Suppressor macrophage (primary cell): ENCODE data around the gene CMAS.
"Not testable (repeated sequence)": the region's sequence is repeated elsewhere in the genome, so short reads cannot be mapped to it uniquely, and the experiment has no call there.

Source experiments
- DNase-seq, 4 experiments: peaks; one replicate each; pipeline ENCODE4 v3.0.0-alpha.2; 2020 to 2022
- total RNA-seq, 17 experiments: gene quantifications; one replicate each; lab custom pipeline; 2026; ENCODE audit warnings: mixed read lengths in 6 of 17, inconsistent platforms in 3 of 17; lab: John Stamatoyannopoulos, UW

Gene CMAS
- total RNA-seq: 12.5 to 66.9 (median 42.4) reads per million in 17 experiments

DNA sequence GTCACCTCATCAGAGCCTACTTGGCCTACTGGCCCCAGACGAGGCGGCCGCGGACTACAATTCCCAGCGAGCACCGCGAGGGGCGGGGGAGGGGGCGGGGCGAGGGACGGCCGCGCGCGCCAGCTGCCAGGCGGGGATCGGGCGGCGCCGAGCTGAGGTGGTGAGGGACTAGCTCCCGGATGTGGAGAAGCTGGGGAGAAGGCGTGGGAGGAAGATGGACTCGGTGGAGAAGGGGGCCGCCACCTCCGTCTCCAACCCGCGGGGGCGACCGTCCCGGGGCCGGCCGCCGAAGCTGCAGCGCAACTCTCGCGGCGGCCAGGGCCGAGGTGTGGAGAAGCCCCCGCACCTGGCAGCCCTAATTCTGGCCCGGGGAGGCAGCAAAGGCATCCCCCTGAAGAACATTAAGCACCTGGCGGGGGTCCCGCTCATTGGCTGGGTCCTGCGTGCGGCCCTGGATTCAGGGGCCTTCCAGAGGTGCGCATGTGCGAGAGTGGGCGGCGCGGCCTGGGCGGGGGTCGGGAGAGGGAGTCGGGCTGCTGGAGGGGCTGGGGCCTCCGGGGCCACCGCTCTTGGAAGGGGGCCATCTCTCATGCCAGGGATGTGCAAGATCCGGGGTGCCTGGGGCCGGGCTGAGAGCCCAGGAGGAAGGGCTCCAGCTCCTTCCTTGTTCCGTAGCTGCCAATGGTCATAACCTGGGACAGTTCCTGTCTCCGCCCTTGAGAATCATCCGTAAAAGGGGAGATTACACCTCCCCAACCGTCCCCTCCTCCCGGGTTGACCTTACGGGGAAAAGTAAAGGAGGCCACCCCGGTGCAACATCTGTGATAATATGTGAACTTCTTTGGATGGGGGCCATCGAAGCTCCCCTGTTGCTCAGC is at the start of gene CMAS:
Gene CMAS, plus strand, starts transcription at position 129 of the 878 bp plus-strand sequence. Its CDS starts 86 bp downstream, at position 215.
- DNase-seq: peak; percentile 77 to 92 (median 88)

DNA sequence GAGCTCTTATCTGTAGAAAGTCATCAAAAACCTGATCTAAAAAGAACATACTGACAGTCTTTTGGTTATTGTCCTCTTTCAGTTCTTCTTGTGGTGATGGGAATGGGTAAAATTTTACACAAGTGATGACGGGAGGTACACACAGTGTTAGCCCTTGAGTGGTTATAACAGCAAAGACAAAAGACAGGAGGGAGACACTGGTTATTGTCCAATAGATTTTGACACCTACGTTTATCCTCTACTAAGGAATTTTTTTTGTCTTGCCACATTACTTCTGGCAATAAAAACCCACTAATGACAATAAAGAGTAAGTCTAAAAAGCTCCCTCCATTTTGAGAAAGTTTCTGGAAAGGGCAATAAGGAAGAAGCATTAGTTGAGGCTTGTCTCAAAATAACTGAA is 47.7 kb upstream of the CMAS start:
- DNase-seq: no peak

DNA sequence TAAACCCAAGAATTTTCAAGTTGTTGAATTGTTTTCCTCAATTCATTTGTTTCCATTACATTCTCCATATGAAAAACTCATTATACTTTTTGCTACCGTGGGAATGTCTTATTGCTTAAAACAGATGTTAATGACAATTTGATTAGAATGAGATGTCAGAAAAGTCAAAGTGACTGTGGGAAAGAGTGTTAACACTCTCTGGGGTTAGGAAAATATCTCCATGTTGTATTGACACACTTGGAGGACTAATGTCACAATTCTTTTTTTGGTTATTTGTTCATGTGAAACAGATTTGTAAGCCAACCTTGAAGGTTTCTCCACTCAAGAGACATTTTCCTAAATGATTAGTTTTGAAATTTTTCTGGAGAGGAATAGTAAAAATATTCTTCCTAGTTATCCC is 47.2 kb upstream of the CMAS start:
- DNase-seq: no peak

DNA sequence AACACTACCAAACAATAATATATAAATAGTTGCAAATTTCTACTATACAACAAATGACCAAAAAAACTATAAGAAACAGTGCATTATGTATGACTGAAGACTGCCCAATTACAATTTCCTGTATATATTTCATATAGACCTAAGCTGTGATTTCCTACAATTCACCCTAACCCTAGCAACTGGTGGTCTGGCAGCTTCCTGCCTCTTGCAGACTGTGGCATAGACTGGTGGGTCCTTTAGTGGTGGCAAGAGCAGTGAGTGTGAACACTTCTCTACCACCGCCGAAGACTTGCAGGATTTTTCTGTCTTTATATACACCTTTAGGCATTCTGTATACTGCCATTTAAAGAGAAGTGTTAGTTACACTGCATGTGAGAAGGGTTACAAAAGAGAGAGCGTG is 43.6 kb upstream of the CMAS start:
- no peak for DNase-seq

DNA sequence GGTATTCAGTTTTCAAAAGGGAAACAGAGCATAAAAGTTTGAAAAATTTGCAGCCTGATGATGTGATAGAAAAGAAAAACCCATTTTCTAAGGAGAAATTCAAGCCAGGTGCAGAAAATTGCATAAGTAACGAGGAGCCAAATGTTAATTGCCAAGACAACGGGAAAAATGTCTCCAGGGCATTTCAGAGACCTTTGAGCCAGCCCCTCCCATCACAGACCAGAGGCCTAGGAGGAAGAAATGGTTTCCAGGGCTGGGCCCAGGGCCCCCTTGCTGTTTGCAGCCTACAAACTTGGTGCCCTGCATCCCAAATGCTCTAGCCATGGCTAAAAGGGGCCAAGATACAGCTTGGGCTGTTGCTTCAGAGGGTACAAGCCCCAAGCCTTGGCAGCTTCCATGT is 38.2 kb upstream of the CMAS start:
- DNase-seq: not testable (repeated sequence)

DNA sequence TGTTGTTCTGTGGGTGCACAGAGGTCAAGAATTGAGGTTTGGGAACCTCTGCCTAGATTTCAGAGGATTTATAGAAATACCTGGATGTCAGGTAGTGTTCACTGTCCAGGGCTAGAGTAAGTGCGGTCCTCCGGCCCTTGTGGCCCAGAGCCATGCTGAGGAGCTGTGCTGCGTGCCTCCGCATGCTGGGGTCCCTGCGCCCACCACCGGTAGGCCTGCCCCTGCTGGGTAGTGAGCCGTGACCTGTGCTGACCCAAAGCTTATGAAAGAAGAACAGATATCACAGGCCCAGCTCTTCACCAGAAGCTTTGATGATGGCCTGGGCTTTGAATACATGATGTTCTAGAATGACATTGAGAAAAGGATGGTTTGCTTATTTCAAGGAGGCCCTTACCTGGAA is 37.8 kb upstream of the CMAS start:
- no peak for DNase-seq

DNA sequence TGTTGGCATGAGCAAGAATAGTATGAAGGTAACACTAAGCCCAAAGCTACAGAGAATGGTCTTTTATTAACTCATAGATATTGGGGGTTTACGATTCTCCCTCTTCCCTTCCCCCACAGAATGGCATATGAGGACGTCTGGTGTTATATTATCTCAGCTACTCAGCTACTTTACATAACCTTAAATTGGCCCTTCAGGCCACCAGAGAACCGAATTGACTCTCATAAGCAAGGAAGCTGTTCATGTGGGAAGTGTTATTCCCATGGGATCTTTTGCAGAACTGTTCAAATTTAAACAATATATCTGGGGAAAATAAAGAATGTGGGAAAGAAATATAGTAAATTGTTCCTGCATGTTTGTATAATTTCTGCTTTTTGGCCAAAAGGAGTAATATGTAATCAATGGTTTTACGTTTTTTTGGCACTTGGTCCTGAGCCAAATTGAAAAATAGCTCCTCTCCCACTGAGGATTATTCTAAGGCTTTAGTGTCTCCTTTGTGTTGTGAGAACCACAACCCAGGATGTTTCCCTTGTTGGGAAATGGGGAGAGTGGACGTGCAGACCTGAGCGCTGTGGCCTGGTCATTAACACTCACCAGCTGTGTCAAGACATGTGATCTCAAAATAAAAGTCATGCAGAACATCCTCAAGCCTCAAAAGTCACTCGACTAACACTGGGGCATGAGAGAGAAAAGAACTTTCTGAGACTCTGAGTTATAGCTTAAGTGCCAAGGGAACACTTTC is 31.8 kb upstream of the CMAS start:
- DNase-seq: no peak

DNA sequence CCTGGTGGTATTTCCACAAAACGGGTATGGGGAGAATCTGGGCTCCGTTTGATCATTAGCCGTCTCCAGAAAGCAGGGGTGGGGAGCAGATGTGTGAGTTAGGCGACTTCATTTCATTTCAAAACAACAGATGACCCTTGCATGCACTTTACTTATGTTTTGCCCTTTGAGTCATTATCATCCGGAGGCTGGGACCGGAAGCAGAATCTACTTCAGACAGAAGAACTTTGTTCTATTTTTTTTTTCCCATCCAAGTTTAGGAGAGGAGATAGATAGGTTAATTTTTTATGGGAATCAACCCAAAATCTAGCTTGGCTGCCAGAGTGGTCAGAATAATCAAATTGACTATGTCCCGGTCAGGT is 31.3 kb upstream of the CMAS start:
- DNase-seq: no peak

DNA sequence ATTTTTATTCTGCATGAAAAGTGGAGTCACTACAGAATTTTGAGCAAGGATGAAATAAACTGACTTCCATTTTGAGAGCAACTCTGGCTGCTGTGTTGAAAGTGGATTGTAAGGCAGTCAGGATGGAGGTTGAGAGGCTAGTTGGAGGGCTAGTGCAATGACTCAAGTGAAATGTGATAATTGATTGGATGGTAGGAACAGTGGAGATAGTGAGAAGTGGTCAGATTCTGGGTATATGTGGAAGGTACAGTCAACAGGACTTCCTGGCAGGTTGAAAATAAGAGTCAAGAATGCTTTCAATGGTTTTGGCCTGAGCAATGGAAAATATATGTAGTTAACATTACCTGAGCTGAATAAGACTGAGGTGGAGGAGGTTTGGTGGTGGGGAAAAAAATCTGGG is 29.0 kb upstream of the CMAS start:
- DNase-seq: no peak

DNA sequence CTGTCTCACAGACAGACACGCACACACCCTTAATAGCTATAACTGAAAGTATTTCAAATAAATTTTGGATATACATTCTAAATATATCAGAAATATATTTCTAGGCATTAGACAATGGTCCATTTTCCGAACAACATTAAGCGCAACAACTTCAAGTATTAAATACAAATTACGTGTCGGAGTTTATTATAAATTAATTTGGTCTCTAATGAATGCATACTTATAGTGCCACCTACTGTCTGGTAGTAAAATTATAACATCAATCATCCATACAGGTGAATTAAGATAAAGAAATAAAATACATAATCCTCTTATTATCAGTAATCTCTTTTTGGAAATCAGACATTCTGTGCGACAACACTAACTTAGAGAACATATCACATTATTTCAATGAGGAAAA is 27.2 kb upstream of the CMAS start:
- peak in 1 of 4 experiments; percentile 35 for DNase-seq

DNA sequence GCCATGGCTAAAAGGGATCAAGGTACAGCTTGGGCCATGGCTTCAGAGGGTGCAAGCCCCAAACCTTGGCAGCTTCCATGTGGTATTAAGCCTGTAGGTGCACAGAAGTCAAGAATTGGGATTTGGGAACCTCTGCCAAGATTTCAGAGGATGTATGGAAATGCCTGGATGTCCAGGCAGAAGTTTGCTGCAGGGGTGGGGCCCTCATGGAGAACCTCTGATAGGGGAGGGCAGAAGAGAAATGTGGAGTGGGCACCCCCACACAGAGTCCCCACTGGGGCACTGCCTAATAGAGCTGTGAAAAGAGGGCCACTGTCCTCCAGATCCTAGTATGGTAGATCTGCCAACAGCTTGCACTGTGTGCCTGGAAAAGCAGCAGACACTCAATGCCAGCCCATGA is 22.5 kb upstream of the CMAS start:
- not testable (repeated sequence) for DNase-seq

DNA sequence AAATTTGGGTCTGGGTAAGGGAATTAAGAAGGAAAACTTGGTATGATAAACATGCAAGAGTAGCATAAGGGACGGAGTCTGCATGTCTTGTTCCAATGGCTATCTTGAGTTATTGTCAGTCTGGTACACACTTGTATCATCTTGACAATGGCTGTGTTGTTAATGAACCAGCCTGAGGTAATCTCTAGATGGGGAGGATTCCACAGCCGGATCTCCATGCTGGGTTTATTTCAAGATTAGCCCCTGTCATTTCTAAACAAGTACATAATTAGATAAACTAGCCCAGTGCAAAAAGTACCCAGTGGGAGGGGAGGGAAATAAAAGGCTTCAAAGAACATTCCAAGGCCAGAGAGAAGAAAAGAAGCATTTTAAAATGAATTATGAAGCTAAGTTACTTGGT is 16.5 kb upstream of the CMAS start:
- no peak for DNase-seq

DNA sequence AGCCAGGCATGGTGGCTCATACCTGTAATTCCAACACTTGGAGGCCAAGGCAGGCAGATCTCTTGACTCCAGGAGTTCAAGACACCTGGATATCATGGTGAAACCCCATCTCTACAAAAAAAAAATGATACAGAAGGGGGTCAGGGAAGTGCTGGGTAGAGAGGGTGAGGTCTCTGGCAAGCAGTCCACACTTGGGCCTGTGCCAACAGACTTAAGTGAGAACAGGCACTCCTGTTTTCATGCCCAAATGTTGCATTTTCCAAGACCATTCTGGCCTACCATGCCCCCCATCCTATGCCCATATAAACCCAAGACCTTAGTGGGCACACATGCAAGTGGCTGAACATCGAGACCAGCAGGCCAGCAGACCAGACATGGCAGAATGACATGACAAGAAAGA is 16.0 kb upstream of the CMAS start:
- no peak for DNase-seq

DNA sequence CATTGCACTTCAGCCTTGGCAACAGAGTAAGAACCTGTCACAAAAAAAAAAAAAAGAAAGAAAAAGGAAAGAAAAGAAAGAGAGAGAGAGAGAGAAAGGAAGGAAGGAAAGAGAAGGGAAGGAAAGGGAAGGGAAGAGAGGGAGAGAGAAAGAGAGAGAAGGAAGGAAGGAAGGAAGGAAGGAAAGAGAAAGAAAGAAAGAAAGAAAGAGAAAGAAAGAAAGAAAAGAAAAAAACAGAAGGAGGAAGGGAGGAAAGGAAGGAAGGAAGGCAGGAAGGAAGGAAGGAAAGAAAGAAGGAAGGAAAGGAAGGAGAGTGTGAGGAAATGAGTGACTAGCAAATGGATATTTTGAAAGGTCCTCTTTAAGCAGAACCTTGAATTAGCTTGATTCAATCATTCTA is 13.3 kb upstream of the CMAS start:
- DNase-seq: no peak

DNA sequence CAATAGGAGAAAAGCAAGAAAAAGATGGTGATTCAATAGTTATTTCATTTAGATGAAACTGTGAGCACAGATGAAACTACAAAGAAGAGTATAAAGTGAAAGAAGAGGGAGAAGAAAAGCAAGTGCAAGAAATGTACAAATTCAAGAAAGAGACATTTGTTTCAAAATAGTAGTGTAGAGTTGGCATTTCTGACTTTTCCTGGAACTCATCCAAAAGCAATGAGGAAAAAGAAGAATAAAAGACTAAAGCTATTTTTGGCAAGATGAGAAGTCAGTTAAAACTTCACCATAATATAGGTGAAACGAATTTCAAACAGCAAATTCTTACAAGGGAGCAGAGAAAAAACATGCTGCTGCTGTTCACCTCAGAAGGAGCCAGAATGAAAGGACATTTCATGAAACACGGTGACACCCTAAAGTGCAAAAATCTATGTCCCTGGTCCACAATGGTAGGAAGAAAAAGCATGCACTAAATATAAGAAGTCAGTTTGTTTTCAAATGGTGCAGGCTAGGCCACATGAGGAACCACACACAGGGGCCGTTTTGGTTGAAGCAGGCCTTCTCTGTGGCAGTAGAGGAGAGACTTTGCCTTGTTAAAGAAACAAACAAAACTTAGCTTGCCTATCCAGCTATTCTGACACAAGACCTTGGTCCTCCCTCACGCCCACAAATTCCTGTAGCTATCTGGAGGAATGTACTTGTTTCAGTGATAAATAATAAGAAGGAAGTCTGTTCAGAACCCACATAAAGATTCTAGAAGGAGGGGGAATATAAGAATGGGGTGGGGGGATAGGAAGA is 11.1 kb upstream of the CMAS start:
- DNase-seq: peak; percentile 34 to 75 (median 66)

DNA sequence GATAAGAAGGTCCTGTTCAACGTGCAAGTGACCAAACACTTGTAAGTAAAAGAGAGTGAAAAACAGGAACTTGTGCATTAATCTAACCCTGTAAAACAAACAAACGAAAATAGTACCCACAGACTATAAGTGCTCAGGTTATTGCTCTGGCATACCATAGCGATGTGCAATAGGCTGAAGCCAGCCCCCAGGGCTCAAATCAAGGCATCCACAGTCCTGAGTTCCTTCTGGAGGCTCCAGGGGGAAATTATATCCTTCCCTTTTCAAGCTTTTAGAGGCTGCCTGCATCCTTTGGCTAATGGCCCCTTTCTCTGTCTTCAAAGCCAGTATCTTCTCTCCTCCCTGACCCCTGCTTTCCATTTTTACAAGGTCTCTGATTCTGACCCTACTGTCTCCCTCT is 8.1 kb upstream of the CMAS start:
- DNase-seq: no peak

DNA sequence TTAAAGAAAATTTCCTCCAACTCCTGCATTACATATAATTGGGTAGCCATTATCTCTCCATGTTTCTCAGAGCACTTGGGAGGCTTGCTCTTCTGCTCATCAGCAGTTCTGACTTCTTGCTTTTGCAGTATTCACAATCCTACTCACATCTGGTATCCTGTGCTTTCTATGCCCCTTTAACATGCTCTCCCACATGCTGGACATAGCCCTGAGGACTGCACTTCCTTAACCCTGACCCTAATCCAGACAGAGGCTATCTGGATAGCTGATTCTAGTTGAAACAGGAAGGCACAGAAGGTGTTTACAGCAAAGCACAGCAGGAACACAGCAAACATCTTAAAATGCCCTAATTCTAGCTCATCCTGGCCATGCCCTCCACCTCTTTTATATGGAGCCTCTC is 7.3 kb upstream of the CMAS start:
- peak in 3 of 4 experiments; percentile 16 to 33 (median 17) for DNase-seq

DNA sequence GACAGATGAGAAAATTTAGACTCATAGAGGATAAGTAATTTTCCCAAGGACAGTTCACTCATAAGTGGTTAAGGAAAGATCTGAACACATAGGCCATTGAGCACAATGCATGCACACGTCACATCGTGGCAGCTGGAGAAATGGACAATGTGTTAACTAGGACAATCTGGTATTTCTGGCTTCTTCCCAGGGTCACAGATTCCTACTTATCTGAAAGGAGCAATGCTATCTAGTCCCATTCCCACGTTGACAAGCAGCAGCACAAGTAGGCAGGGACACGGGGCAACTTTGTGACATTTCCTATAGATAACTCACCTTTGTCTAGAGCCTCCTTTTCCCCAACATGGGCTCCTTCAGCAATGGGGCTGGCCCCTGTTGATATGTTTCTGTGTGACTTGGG is 6.7 kb upstream of the CMAS start:
- no peak for DNase-seq

DNA sequence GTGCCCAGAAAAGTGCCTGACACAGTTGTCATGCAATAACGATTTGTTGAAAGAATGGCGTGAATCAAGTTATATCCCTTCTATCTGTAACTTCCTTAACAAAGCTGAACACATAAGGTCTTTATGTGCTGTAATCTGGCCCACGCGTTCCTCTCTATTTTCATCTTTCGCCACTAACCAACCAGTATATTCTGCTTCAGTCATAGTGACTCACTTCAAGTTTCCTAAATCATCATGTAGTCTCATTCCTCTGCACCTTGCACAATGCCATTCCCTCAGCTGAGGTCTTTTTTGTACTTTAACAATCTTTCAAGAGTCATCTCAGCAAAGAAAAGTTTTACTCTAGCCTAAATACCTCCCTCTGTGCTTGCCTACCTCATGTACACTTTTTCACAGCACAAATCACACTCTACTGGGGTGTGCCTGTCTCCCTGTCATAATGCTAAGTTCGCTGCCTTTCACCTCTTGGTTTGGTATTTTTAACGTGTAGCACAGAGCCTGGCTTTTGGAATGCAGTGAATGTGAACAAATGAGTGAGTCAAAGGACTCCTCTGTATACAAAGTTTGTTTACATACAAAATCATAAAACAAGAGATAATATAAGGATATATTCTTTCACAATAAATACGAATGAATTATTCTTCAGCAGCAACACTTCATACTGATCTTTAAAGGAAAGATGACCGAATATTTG is 2.9 kb upstream of the CMAS start:
- peak; percentile 76 to 92 (median 84) for DNase-seq

DNA sequence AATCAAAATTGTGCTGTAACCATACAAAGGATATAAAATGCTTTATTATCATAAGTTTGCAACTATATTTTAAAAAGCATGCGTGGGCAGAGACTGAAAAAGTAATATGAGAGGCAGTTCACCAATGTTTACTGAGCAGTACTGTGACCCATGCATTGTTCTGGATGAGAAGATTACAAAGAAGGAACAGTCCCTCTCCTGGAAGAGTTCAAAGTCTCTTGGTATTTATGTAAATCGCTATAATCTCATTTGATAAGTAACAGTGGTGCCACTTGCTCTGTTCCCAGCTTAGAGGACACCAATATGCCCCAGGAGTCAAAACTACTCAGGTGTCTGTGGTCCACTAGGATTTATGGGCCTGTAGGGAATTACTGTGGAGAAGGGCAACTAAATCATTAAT is 2.1 kb upstream of the CMAS start:
- no peak for DNase-seq

DNA sequence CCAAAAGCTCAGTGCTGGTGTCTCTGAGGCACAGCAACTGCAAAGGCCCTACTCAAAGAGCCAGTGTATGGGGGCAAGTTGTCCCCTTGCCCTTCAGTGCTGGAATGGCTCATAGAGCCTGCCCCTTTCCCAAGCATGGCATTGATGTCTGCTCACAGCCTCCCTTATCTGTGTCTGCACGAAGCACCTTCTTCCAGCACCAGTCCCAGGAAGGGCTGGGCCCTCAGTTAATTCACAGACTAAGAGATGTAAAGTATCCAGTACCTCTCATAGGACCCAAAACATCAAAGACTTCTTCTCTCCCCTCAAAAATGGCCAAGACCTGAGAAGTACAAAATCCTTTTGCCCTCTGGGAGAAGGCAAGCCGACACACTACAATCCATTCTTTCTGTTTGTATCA is 1.6 kb upstream of the CMAS start:
- no peak for DNase-seq

DNA sequence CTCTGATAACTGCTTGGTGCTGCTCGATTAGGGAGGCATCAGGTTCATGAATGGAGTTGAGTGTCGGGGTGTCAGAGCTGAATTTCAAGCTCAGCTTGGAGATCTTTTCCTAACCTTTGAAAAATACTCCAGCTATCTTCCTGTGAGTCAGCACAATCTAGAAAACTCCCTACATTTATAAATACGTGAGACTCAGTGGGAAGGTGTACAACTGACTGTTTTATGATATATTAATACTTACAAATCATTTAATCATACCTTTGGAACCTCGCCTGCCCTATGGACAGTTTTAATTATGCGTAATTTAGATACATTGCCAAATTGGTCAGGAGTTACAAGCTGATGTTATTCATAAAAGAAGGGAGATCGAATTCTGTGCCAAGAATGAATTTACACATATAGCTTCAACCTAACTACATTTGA is 961 bp downstream of the CMAS start:
- DNase-seq: no peak

DNA sequence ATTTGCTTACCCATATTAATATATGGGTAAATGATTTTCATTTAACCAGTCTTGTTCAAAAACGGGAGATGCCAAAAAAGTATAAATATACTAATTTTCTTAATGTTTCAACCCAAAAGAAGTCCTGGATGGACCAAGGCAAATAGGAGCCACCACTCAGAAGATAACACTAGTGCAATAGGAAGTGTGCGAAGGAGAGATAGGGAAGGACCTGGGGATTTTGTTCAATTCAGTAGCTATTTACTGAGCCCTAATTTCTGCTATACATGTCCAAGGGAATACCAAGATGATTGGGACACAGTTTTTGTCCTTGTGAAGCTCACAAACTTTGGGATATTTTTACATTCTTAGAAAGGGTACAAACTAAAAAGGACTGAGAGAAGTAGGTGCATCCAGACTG is 1.5 kb downstream of the CMAS start:
- DNase-seq: no peak
